Activated T-helper 1 cell treated with Interleukin-2 at 50 U/mL for 16 hours (primary cell): ENCODE measurements around the gene ST3GAL5.
"Not testable (repeated sequence)": the region's sequence is repeated elsewhere in the genome, so short reads cannot be mapped to it uniquely, and the experiment has no call there.

Source experiments
- DNase-seq: peaks from one replicate; pipeline ENCODE4 v3.0.0-alpha.2; 2020; ENCODE audit warnings: low read depth

Gene ST3GAL5

GRCh38 chr2:85888684-85889626 lies at the start of gene ST3GAL5:
Gene ST3GAL5, minus strand, starts transcription at chr2:85888990. Its CDS starts 85 bp downstream, at chr2:85888905.
- peak; percentile 93 for DNase-seq

GRCh38 chr2:85938456-85938855 lies 49.7 kb upstream of the ST3GAL5 start:
- no peak for DNase-seq

GRCh38 chr2:85937069-85937439 lies 48.3 kb upstream of the ST3GAL5 start:
- no peak for DNase-seq

GRCh38 chr2:85936421-85937068 lies 47.8 kb upstream of the ST3GAL5 start:
- no peak for DNase-seq

- no peak for DNase-seq
Observed at GRCh38 chr2:85935746-85936208, 47.0 kb upstream of the ST3GAL5 start.

GRCh38 chr2:85935170-85935745 lies 46.5 kb upstream of the ST3GAL5 start:
- DNase-seq, result no peak

GRCh38 chr2:85933753-85934594 lies 45.2 kb upstream of the ST3GAL5 start:
- DNase-seq, result no peak

- DNase-seq, result not testable (repeated sequence)
Observed at GRCh38 chr2:85931151-85931550, 42.4 kb upstream of the ST3GAL5 start.

GRCh38 chr2:85930129-85931124 lies 41.6 kb upstream of the ST3GAL5 start:
- no peak for DNase-seq

GRCh38 chr2:85929096-85930050 lies 40.6 kb upstream of the ST3GAL5 start:
- DNase-seq, result no peak

GRCh38 chr2:85926931-85927661 lies 38.3 kb upstream of the ST3GAL5 start:
- DNase-seq, result no peak

- no peak for DNase-seq
Observed at GRCh38 chr2:85926526-85926925, 37.7 kb upstream of the ST3GAL5 start.

GRCh38 chr2:85925216-85925671 lies 36.5 kb upstream of the ST3GAL5 start:
- no peak for DNase-seq

GRCh38 chr2:85924522-85924921 lies 35.7 kb upstream of the ST3GAL5 start:
- DNase-seq, result no peak

GRCh38 chr2:85922199-85922598 lies 33.4 kb upstream of the ST3GAL5 start:
- no peak for DNase-seq

GRCh38 chr2:85921659-85922058 lies 32.9 kb upstream of the ST3GAL5 start:
- no peak for DNase-seq

- DNase-seq, result no peak
Observed at GRCh38 chr2:85920810-85921545, 32.2 kb upstream of the ST3GAL5 start.
